ENCODE measurements around the gene ZNF550.

DNA sequence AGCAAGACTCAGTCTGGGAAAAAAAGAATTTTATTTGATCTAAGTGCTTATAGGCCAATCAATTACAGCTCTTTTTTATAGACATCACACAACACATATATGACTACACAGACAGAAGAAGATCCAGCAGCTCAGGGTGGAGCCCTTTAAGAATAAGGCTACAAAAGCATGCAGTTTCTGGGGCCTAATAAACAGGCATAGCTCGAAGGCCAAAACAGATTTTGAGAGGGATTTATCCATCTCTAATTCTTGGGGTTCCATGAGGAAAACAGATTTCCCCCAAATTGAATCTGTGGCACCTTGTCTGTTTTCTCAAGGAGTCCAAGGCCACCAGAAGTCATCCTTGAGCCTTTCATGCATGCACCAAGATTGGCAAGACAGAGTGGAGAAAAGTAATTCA is 3.9 kb upstream of the ZNF550 start:
- no peak for TF ChIP-seq TAF1 (IDR thresholded peaks at IDR 0.05; ENCODE audit: borderline replicate concordance, insufficient read depth, low read length)
- TF ChIP-seq POLR2AphosphoS5 (IDR thresholded peaks at IDR 0.05; ENCODE audit: low read depth, low read length): no peak
- no peak for TF ChIP-seq REST (IDR thresholded peaks at IDR 0.05; ENCODE audit: insufficient read depth in 1 of 2, low read depth in 2 of 2, low read length in 2 of 2)
- TF ChIP-seq SIN3A (IDR thresholded peaks at IDR 0.05; ENCODE audit: borderline replicate concordance, insufficient read depth, low read length): no peak
- no peak for TF ChIP-seq FOXP2 (optimal IDR thresholded peaks at IDR 0.05; ENCODE audit: borderline replicate concordance, extremely low read depth, extremely low read length, insufficient read depth)

Measured in PFSK-1 (cell line).